HG02840 (cell line): ENCODE data around the gene PLCL2.
A peak's percentile ranks its signal among the peaks of the same experiment; 100 is the strongest.

Experiments
- ATAC-seq: cut with Tn5 transposase; IDR thresholded peaks from one replicate; pipeline ENCODE4 v1.9.1; 2021; ENCODE audit warnings: mild to moderate bottlenecking, moderate library complexity, moderate number of reproducible peaks; ENCODE audit not compliant: unreplicated experiment, low FRiP score

The PLCL2 gene

DNA sequence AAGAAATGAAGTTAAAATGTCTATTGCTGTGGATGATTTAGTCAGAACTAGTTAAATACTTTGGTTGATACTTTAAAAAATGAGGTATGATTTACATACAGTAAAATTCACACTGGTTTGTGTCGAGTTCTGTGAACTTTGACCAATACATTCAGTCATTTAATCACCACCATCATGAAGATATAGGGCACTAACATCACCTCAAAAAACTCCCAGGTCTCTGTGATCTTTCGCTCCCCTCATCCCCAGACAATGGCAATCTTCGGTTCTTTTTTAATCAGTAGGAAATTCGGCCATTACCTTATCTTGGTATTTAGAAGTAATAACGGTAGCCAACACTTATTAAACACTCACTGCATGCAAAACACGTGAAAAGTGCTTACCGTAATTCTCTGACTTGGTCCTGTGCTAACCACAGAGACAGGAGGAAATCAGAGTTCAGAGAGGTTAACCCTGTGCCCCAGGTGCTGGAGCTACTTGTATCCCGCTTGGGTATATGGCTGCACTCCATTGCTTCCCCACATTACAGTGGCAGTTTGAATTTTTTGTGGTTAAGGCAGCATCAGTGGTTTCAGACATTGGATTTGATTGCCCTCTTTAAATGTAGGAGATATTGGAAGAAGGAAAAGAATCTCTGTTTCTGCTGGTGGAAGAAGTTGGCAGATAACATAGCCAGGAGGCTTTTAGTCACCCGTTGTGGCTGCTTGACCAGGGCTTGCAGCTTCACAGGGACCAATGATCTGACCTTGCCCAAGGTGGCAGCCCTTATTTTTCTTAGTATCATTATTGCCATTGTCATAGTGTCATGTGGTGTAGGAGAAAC, 4.2 kb downstream of the PLCL2 start:
- no peak for ATAC-seq

- no peak for ATAC-seq
Observed at GRCh38 chr3:16890597-16891333, 6.0 kb downstream of the PLCL2 start.

DNA sequence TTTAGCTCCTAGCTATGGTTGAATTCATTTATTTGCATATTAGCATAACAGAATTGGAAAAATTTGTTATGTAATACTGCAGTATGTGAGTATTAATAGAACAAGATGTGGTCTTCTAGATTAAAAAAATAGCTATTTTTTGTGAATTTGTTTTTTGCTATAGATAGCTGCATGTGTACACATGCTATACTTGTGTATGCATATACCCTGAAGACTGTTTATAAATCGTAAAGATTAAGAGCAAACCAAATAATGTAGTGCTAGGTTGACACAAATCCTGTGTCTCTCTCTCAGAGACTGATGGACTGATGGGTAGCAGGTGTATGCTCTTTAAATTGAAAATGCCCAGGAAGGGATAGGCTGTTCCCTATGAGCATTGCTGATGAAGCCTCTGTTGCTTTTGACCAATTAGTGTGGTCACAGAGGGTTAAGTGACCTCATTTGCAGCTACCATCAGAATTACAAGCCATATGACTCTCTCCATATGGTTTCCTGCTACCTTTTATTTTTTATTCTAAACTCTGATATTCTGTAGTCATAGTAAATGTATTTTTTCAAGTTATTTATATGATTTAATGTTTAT, 9.0 kb downstream of the PLCL2 start:
- ATAC-seq = no peak

DNA sequence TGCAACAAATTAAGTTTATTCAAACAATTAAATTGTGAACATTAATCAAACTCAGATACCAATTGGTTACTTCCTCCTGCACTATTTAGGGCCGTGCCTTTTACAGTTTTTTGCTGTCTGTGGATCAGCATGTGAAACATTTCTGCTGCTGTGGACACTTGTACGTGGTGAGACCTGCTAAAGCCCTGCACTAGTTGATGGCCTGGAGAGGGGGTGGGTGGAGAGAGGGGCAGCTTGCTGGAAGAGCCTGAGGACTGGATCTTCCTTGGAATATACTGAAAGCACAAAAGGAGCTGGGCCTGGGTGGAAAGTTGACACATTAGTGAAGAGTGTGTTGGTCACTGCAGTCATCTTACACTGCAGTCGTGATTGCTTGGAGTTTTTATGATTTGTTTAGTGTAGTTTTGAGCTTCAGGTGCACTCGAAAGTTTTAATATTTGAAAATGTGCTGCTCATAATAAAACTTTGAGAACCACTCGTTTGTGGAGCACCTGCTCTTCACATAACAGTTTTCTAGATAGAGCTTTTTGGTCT, 11.4 kb downstream of the PLCL2 start:
- ATAC-seq = no peak

DNA sequence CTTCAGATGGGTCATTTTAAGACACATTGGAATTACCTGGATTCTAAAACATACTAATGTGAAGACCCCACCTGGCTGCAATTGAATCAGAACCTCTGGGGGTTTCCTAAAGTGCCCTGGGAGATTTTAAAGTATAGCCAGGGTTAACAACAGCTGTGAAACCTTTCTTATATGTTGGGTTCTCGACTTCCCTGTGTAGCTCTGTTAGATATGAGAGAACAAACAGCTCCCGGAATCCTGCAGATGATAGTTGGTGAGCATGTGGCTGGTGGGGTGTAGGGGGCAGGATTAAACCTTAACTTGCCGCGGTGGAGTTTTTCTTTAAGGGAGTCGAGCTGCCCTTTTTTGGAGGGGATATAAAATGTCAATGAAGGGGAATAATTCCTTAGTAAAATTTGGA, 12.1 kb downstream of the PLCL2 start:
- no peak for ATAC-seq

GRCh38 chr3:16897254-16897926, 12.6 kb downstream of the PLCL2 start:
- peak; percentile 62 for ATAC-seq

DNA sequence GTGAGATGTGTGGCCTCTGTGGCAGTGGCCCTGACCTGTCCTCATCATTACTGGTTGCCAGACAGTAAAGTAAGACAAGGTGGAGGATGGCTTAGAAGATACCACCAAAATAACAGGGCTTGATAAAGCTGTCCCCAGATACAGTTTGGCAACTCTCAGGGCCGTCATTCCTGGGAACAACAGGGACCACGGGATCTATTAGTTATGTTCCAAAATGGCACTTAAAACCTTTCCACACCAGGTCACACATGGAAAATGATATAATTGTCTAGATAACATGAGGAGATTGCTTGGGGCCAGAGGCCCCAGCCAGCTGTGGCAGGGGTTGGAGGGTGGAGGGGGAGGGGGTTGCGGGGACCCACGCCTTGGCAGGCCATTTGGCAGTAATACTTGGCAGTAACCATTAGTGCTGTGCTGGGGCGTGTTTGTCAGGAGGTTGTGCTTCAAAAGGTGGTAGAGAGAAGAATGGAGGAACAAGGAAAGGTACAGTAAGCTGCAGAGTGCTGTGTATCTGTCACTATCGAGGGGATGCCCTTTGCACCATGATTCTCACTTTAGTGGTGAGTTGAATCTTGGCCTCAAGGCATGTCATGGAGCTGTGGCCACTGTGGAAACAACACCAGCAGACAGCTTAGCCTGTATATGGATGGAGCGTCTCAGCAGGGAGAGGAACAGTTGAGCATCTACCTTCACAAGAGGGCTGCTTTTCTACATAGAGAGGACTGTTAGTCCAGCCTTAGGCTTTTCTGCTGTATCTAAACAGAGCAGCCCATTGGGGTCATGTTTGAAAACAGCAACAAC, 14.0 kb downstream of the PLCL2 start:
- ATAC-seq = no peak

GRCh38 chr3:16899919-16900318, 15.2 kb downstream of the PLCL2 start:
- no peak for ATAC-seq

DNA sequence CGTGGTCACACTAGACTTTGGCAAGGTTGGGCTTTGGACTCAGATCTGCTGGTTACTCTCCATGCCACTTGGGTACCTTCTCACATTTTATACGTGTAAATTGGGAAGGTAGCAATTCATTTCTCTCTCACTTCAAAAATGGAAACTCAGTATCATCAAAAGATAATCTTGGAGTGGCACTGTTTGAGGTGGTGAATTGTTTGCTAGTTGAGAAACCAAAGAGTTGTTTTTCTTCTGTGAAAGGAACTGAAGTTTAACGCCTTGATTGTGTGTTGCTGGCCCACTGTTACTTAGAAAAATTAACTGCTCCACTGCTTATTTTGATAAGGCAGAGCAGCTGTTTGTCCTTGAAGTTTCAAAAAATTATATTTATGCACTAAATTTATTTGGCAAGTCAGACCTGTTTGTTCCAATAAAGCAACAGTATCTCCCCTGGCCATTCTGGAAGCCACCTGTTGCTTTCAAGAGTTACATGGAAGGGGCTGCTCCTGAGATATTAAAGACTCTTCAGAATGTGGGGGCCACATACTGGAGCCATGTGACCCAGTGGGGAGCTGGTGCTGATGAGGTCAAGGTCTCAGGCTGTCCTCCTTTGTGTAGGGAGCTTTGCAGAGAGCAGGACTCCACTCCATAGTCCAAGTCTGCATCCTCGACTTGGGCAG, 16.2 kb downstream of the PLCL2 start:
- ATAC-seq = no peak

GRCh38 chr3:16904423-16905417, 20.0 kb downstream of the PLCL2 start:
- ATAC-seq = no peak

DNA sequence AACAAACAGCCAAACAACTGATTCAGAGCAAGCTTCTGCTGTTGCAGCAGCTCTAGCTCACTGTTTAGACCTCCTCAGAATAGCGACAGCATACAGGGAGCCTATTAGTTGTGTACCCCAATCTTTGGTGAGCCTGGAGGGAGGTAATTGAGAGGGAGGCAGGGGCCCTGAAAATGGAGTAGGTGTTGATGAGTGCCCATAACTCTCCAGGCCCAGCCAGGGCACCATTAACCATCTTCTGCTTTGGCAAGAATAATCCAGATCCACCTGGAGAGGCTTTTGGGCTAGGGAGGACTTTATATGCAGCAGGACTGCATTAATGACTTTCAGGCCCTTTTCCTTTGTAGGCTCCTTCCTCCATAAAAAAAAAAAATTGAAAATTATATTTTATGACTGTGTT, 20.9 kb downstream of the PLCL2 start:
- no peak for ATAC-seq

GRCh38 chr3:16906682-16907081, 21.9 kb downstream of the PLCL2 start:
- no peak for ATAC-seq

DNA sequence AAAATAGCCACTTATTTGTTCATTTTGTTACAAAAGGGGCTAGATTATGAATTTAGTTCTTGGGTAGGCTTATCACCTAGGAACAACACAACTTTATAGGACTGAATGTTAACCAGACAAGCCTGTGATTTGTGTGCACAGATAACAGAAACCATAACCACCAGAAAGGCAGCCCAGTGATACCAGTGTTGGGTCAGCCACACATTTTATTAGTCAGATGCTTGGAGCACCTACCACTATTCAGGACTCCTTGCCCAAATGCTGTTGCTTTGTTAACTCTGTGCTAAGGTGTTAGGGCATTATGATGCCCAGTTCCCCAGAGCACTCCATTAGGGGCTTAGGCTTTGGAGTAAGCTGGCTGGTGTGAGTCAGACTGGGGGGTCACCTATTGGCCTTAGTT, 22.5 kb downstream of the PLCL2 start:
- ATAC-seq = no peak

GRCh38 chr3:16908016-16908807, 23.5 kb downstream of the PLCL2 start:
- no peak for ATAC-seq

- ATAC-seq = no peak
Observed at GRCh38 chr3:16908896-16909295, 24.1 kb downstream of the PLCL2 start.

GRCh38 chr3:16909802-16910201, 25.0 kb downstream of the PLCL2 start:
- no peak for ATAC-seq

DNA sequence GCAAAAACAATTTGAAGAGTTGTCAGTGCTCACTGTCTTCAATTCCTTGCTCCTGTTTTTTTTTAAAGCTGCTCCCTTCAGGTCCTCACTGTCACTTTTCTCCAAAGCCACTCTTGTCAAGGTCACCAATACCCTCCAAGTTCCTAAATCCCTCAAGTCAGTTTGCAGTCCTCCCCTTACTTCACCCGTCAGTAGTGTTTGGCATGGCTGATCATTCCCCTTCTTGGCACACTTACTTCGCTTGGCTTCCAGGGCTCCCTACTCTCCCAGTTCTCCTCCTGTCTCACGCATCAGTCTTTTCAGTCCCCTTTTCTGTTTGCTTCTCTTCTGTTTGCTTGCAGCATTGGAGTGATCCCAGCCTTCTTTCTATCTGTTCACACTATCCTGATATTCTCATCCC, 25.5 kb downstream of the PLCL2 start:
- no peak for ATAC-seq
